ENCODE measurements around the gene FBLIM1. TPM values are rescaled to one million over a fixed set of nuclear protein-coding genes. Genes with fewer than 3 reads are reported as not detected.
A peak's percentile ranks its signal among the peaks of the same experiment; 100 is the strongest.

Gene FBLIM1
- total and polyA plus RNA-seq, 4 donors: 9.3 to 19.4 (median 16.1) TPM

- 85% methylated on average over 12 of the region's 13 CpGs for WGBS (ENCODE audit: insufficient coverage)
- Histone ChIP-seq H3K27me3 (ENCODE audit: control insufficient read depth, insufficient read depth, low read length) (no peaks in the 10 kb centered on the region), H3K4me1 (ENCODE audit: control insufficient read depth, insufficient read depth, low read length) (peaks cover 6% of the 10 kb centered on the region), H3K9me3 (ENCODE audit: control insufficient read depth, insufficient read depth, low read length) (no peaks in the 10 kb centered on the region), H3K4me3 (ENCODE audit: low read depth, low read length) (no peak overlapping the region), H3K36me3 (ENCODE audit: control insufficient read depth, insufficient read depth, low read length) (peaks cover 18% of the 10 kb centered on the region), H3K27ac (ENCODE audit: low read depth, low read length) (no peak overlapping the region)
- no peak for DNase-seq (ENCODE audit: low read depth in 4 of 6, low spot score in 6 of 6)
Measured at GRCh38 chr1:15788624-15789301, 30.2 kb downstream of the FBLIM1 start.

DNA sequence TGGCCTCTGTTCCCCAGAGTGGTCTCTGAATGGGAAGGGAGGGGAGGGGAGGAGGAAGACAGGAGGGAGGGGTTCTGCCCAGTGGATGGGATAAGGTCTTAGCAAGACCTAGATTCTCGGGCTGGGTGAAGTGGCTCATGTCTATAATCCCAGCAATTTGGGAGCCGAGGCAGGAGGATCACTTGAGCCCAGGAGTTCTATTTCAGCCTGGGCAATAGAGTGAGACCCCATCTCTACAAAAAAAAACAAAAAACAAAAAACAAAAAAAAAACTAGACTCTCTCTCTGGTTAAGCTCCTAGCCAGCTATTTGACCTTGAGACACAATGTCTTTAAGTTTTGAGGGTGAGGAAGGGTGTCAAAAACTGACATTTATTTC is 37.5 kb downstream of the FBLIM1 start:
- Histone ChIP-seq H3K9me3 (ENCODE audit: control insufficient read depth, insufficient read depth, low read length) (no peaks in the 10 kb centered on the region), H3K27ac (ENCODE audit: low read depth, low read length) (no peak overlapping the region), H3K27me3 (ENCODE audit: control insufficient read depth, insufficient read depth, low read length) (no peaks in the 10 kb centered on the region), H3K4me3 (ENCODE audit: low read depth, low read length) (no peak overlapping the region), H3K4me1 (ENCODE audit: control insufficient read depth, insufficient read depth, low read length) (peaks cover 20% of the 10 kb centered on the region), H3K36me3 (ENCODE audit: control insufficient read depth, insufficient read depth, low read length) (no peaks in the 10 kb centered on the region)
- no peak for DNase-seq (ENCODE audit: low read depth in 4 of 6, low spot score in 6 of 6)
- WGBS (ENCODE audit: insufficient coverage): 87% methylated on average over 2 of the region's 2 CpGs

DNA sequence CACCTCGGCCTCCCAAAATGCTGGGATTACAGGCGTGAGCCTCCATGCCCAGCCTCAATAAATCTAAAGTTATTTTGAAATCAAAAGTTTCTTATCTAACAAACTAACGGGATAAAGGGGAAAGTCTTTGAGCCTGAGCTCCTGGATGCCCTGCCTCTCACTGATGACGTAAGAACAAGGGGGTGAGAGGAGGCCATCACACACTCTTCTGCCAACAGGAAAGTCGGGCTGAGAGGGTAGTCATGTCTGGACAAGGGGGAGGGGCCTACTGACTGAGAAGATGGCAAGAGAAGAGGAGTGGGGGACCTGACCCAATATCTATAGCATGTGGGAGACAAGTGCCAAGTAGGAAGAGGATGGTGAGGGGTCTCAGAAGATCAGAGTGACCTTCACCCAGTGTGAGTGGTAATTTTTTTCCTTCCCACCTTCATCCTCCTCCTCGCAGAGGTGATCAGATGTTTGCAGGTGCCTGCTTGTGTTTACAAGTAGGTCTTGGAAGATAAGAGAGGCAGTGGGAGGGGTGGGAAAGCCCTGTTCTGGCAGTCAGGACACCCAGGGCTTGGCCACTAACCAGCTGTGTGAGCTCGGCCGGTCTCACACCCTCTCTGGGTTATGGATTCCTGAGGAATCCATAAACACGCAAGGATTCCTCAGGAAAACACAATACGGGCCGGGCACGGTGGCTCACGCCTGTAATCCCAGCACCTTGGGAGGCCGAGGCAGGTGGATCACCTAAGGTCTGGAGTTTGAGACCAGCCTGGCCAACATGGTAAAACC is 39.2 kb downstream of the FBLIM1 start:
- DNase-seq (ENCODE audit: low read depth in 4 of 6, low spot score in 6 of 6): no peak
- WGBS (ENCODE audit: insufficient coverage): 94% methylated on average over 6 of the region's 14 CpGs
- peaks cover 14% of the 10 kb centered on the region for H3K4me1 ChIP-seq (ENCODE audit: control insufficient read depth, insufficient read depth, low read length)
- H3K27me3 ChIP-seq (ENCODE audit: control insufficient read depth, insufficient read depth, low read length): no peaks in the 10 kb centered on the region
- H3K9me3 ChIP-seq (ENCODE audit: control insufficient read depth, insufficient read depth, low read length): no peaks in the 10 kb centered on the region
- no peaks in the 10 kb centered on the region for H3K36me3 ChIP-seq (ENCODE audit: control insufficient read depth, insufficient read depth, low read length)
- H3K27ac ChIP-seq (ENCODE audit: low read depth, low read length): no peak overlapping the region
- no peak overlapping the region for H3K4me3 ChIP-seq (ENCODE audit: low read depth, low read length)

DNA sequence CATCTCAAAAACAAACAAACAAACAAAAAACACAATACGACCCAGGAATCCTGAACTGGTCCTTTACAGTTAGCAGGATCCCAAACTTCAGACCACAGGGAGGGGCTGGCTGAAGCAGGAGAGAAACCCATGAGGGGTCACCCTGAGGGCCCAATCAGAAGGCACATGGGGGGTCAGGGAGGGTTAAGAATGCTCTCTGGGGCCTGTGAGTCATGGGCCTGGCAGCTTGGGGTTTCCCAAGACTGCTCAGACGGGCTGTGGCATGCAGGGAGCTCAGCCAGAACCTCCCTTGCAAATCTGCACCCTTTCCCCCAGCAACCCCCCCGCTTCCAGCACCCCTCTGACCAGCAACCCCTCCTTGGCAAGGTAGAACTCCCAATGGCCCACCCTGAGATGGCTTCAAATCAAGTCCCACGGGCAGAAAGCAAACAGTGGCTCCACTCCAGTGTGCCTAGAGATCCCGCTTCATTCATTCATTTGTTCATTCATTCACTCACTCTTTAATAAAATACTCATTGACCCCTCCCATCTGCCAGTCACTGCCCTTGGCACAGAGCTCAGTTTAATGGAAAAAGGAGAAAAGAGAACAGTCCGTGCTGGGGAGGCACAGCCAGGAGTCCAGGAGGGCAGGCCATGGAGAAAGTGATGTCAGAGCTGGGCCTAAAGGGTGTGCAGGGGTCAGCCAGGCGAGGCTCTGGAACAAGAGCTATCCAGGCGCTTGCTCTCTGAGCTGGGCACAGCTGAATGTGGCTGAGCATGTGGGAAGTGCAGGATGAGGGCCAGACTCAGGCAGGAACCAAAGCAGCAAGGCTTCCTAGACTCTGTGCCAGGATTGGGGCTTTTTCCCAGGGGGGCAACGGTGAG is 40.6 kb downstream of the FBLIM1 start:
- DNase-seq (ENCODE audit: low read depth in 4 of 6, low spot score in 6 of 6): no peak
- WGBS (ENCODE audit: insufficient coverage): 73% methylated on average over 8 of the region's 9 CpGs
- no peak overlapping the region for H3K4me3 ChIP-seq (ENCODE audit: low read depth, low read length)
- H3K4me1 ChIP-seq (ENCODE audit: control insufficient read depth, insufficient read depth, low read length): peaks cover 14% of the 10 kb centered on the region
- H3K36me3 ChIP-seq (ENCODE audit: control insufficient read depth, insufficient read depth, low read length): no peaks in the 10 kb centered on the region
- no peak overlapping the region for H3K27ac ChIP-seq (ENCODE audit: low read depth, low read length)
- no peaks in the 10 kb centered on the region for H3K9me3 ChIP-seq (ENCODE audit: control insufficient read depth, insufficient read depth, low read length)
- no peaks in the 10 kb centered on the region for H3K27me3 ChIP-seq (ENCODE audit: control insufficient read depth, insufficient read depth, low read length)

- Histone ChIP-seq H3K9me3 (ENCODE audit: control insufficient read depth, insufficient read depth, low read length) (no peaks in the 10 kb centered on the region), H3K4me1 (ENCODE audit: control insufficient read depth, insufficient read depth, low read length) (peaks cover 14% of the 10 kb centered on the region), H3K27ac (ENCODE audit: low read depth, low read length) (no peak overlapping the region), H3K36me3 (ENCODE audit: control insufficient read depth, insufficient read depth, low read length) (no peaks in the 10 kb centered on the region), H3K27me3 (ENCODE audit: control insufficient read depth, insufficient read depth, low read length) (no peaks in the 10 kb centered on the region), H3K4me3 (ENCODE audit: low read depth, low read length) (no peak overlapping the region)
- peak in 2 of 6 donors; percentile 21 to 60 for DNase-seq (ENCODE audit: low read depth in 4 of 6, low spot score in 6 of 6)
- WGBS (ENCODE audit: insufficient coverage): 44% methylated on average over 19 of the region's 22 CpGs
Measured at GRCh38 chr1:15799928-15800835, 41.6 kb downstream of the FBLIM1 start.

DNA sequence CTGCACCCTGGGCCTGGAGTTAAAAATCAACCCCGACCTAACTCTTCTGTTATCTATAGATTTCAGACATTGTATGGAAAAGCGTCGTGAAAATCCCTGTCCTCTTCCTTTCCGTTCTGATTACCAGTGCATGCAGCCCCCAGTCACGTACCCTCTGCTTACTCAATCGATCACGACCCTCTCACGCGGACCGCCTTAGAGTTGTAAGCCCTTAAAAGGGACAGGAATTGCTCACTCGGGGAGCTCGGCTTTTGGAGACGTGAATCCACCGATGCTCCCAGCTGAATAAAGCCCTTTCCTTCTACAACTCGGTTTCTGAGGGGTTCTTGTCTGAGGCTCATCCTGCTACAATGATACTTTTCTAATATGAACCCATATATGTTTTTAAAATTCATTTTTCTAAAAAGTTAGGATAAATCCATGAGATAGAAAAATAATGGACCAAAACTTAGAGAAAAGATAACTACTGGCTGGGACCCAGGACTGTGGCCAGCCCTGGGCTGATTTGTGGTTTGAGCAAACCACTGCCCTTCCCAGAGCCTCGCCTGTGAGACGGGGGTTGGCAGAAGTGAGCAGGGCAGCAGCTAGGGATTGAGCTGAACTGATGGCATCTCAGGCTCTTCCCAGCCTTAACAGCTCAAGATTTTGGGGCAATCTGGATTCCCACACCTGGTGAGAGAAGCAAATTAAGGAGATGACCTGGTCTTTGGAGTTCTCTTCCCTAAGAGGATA is 43.8 kb downstream of the FBLIM1 start:
- Histone ChIP-seq H3K4me1 (ENCODE audit: control insufficient read depth, insufficient read depth, low read length) (peaks cover 14% of the 10 kb centered on the region), H3K4me3 (ENCODE audit: low read depth, low read length) (no peak overlapping the region), H3K9me3 (ENCODE audit: control insufficient read depth, insufficient read depth, low read length) (no peaks in the 10 kb centered on the region), H3K27me3 (ENCODE audit: control insufficient read depth, insufficient read depth, low read length) (no peaks in the 10 kb centered on the region), H3K27ac (ENCODE audit: low read depth, low read length) (no peak overlapping the region), H3K36me3 (ENCODE audit: control insufficient read depth, insufficient read depth, low read length) (no peaks in the 10 kb centered on the region)
- DNase-seq (ENCODE audit: low read depth in 4 of 6, low spot score in 6 of 6): no peak
- 82% methylated on average over 14 of the region's 17 CpGs for WGBS (ENCODE audit: insufficient coverage)

DNA sequence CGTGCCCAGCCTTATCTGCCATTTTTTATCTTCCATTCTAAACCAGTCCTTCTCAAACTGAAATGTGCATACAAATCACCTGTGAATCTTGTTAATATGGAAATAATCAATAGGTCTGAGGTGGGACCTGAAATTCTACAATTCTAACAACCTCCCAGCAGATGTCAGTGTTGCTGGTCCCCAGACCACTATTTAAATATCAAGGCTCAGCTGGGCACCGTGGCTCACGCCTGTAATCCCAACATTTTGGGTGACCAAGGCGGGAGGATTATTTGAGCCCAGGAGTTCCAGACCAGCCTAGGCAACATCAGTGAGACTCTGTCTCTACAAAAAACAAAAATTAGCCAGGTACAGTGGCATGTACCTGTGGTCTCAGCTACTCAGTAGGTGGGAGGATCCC is 44.8 kb downstream of the FBLIM1 start:
- H3K27me3 ChIP-seq (ENCODE audit: control insufficient read depth, insufficient read depth, low read length): no peaks in the 10 kb centered on the region
- H3K9me3 ChIP-seq (ENCODE audit: control insufficient read depth, insufficient read depth, low read length): no peaks in the 10 kb centered on the region
- H3K4me1 ChIP-seq (ENCODE audit: control insufficient read depth, insufficient read depth, low read length): peaks cover 14% of the 10 kb centered on the region
- H3K4me3 ChIP-seq (ENCODE audit: low read depth, low read length): no peak overlapping the region
- peak in 4 of 6 donors; percentile 17 to 78 (median 34) for DNase-seq (ENCODE audit: low read depth in 4 of 6, low spot score in 6 of 6)
- H3K27ac ChIP-seq (ENCODE audit: low read depth, low read length): no peak overlapping the region
- WGBS (ENCODE audit: insufficient coverage): no CpG with 5 or more reads among the region's 4 CpGs
- no peaks in the 10 kb centered on the region for H3K36me3 ChIP-seq (ENCODE audit: control insufficient read depth, insufficient read depth, low read length)

- no peak overlapping the region for H3K4me3 ChIP-seq (ENCODE audit: low read depth, low read length)
- H3K27me3 ChIP-seq (ENCODE audit: control insufficient read depth, insufficient read depth, low read length): no peaks in the 10 kb centered on the region
- WGBS (ENCODE audit: insufficient coverage): 70% methylated on average over 4 of the region's 8 CpGs
- H3K4me1 ChIP-seq (ENCODE audit: control insufficient read depth, insufficient read depth, low read length): peaks cover 14% of the 10 kb centered on the region
- DNase-seq (ENCODE audit: low read depth in 4 of 6, low spot score in 6 of 6): no peak
- H3K36me3 ChIP-seq (ENCODE audit: control insufficient read depth, insufficient read depth, low read length): no peaks in the 10 kb centered on the region
- H3K9me3 ChIP-seq (ENCODE audit: control insufficient read depth, insufficient read depth, low read length): no peaks in the 10 kb centered on the region
- no peak overlapping the region for H3K27ac ChIP-seq (ENCODE audit: low read depth, low read length)
Measured at GRCh38 chr1:15804060-15804459, 45.5 kb downstream of the FBLIM1 start.

Data from spinal cord (tissue), 10 donors.